PFSK-1 (cell line): Measurements from ENCODE around the gene ST7.

ENCODE experiments used
- FOXP2 ChIP-seq: optimal IDR thresholded peaks from 2 replicates; pipeline ENCODE3; 2011; ENCODE audit warnings: borderline replicate concordance, control low read depth, inconsistent platforms; ENCODE audit not compliant: insufficient read depth; ENCODE audit errors: extremely low read length, extremely low read depth
- POLR2AphosphoS5 ChIP-seq: IDR thresholded peaks from 2 replicates; pipeline ENCODE4 v1.6.1; 2012; ENCODE audit warnings: low read depth, mild to moderate bottlenecking, control low read depth, low read length, moderate library complexity
- REST ChIP-seq, 2 experiments: IDR thresholded peaks; 2 replicates each; pipeline versions ENCODE4 v1.6.1 to v1.8.0; 2011 to 2012; ENCODE audit warnings: low read depth in 2 of 2, low read length in 2 of 2, control low read depth in 1 of 2, inconsistent platforms in 1 of 2, mild to moderate bottlenecking in 1 of 2, moderate library complexity in 1 of 2; ENCODE audit not compliant: insufficient read depth in 1 of 2
- SIN3A ChIP-seq: IDR thresholded peaks from 2 replicates; pipeline ENCODE4 v1.6.1; 2012; ENCODE audit warnings: mild to moderate bottlenecking, low read length, moderate library complexity, borderline replicate concordance; ENCODE audit not compliant: insufficient read depth
- TAF1 ChIP-seq: IDR thresholded peaks from 2 replicates; pipeline ENCODE4 v1.6.1; 2012; ENCODE audit warnings: low read length, control low read depth, borderline replicate concordance; ENCODE audit not compliant: insufficient read depth

ST7 gene

GRCh38 chr7:117132321-117133120 lies 179.2 kb downstream of the ST7 start:
- TF ChIP-seq SIN3A (no peak), REST (IDR thresholded peaks at IDR 0.05; ENCODE audit: insufficient read depth in 1 of 2, low read depth in 2 of 2, low read length in 2 of 2) (no peak), FOXP2 (no peak), TAF1 (no peak), POLR2AphosphoS5 (no peak)

GRCh38 chr7:117133125-117133524 lies 179.8 kb downstream of the ST7 start:
- TF ChIP-seq POLR2AphosphoS5 (no peak), FOXP2 (no peak), REST (IDR thresholded peaks at IDR 0.05; ENCODE audit: insufficient read depth in 1 of 2, low read depth in 2 of 2, low read length in 2 of 2) (no peak), TAF1 (no peak), SIN3A (no peak)

- TF ChIP-seq SIN3A (no peak), TAF1 (no peak), FOXP2 (no peak), POLR2AphosphoS5 (no peak), REST (IDR thresholded peaks at IDR 0.05; ENCODE audit: insufficient read depth in 1 of 2, low read depth in 2 of 2, low read length in 2 of 2) (no peak)
Measured at GRCh38 chr7:117134411-117134810, 181.1 kb downstream of the ST7 start.

- TF ChIP-seq TAF1 (no peak), REST (IDR thresholded peaks at IDR 0.05; ENCODE audit: insufficient read depth in 1 of 2, low read depth in 2 of 2, low read length in 2 of 2) (no peak)
Measured at GRCh38 chr7:117134889-117135552, 181.7 kb downstream of the ST7 start.
